HFFc6 (cell line): ENCODE data around the gene GLI2. TPM values are rescaled to one million over a fixed set of nuclear protein-coding genes. Genes with fewer than 3 reads are reported as not detected.

ENCODE experiments used
- DNase-seq: peaks from one replicate; pipeline ENCODE4 v3.0.0-alpha.2; 2018
- H3K27ac Mint-ChIP-seq: 2 replicates; pipeline ENCODE4 v1.8.0; 2020; ENCODE audit warnings: mild to moderate bottlenecking, mixed read lengths
- H3K27me3 Mint-ChIP-seq: 2 replicates; pipeline ENCODE4 v1.8.0; 2021; ENCODE audit warnings: mild to moderate bottlenecking, moderate library complexity, mixed read lengths; ENCODE audit not compliant: insufficient read depth
- H3K36me3 Mint-ChIP-seq: 2 replicates; pipeline ENCODE4 v1.8.0; 2021; ENCODE audit warnings: low read depth, mixed read lengths
- H3K4me1 Mint-ChIP-seq: 2 replicates; pipeline ENCODE4 v1.8.0; 2020; ENCODE audit warnings: low read depth, mixed read lengths
- H3K4me3 Mint-ChIP-seq: 2 replicates; pipeline ENCODE4 v1.8.0; 2020; ENCODE audit warnings: mild to moderate bottlenecking, moderate library complexity, mixed read lengths
- H3K9me3 Mint-ChIP-seq: 2 replicates; pipeline ENCODE4 v1.8.0; 2020; ENCODE audit warnings: mild to moderate bottlenecking, mixed read lengths
- total RNA-seq, 6 experiments: library from RNA; stranded (reverse); fragmentation: NEBNext Ultra II Directional; extraction: Animal tissue kit (Norgen Biotek cat#: 25700); gene quantifications; 2 replicates in 1 of 6; 3 replicates in 5 of 6; pipeline ENCODE4 v1.2.3, GENCODE V29; 2021
- TF ChIP-seq, protein P1 (sequence below): fragments of 200-600 bp; sonication (generic); IDR thresholded peaks from 2 replicates; pipeline ENCODE4 v1.5.0; 2021; ENCODE audit warnings: antibody characterized with exemption, mild to moderate bottlenecking

The GLI2 gene
- total RNA-seq, 6 experiments from 2014 or later: 40.2 to 46.1 (median 41.9) TPM

DNA sequence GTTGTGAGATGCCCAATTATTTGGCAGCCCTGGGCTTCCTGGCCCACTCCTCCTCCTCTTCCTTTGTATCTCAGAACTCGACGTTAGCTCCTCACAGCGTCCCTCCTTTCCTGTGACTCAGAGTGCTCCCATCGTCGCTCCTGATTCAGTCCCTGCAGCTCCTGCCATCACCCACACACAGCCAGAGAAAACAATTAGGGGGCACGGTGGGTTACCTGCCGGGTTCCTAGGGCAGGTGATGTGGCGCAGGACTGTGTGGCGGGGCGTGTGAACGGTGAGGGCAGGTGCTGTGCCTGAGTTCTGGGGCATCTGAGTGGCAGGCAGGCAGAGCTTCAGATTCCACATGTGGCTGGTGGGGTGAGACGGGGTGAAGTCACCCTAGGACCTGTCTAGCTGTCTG lies 42.6 kb downstream of the GLI2 start:
- DNase-seq: peak; percentile 45
- no peak overlapping the region for H3K27ac Mint-ChIP-seq
- no peak overlapping the region for H3K4me3 Mint-ChIP-seq
- H3K9me3 Mint-ChIP-seq: no peaks in the 10 kb centered on the region
- H3K27me3 Mint-ChIP-seq: peaks cover 8% of the 10 kb centered on the region; the same call in 1 of the 2 replicates
- H3K4me1 Mint-ChIP-seq: peaks cover 29% of the 10 kb centered on the region
- no peaks in the 10 kb centered on the region for H3K36me3 Mint-ChIP-seq
- TF ChIP-seq, protein P1, sequence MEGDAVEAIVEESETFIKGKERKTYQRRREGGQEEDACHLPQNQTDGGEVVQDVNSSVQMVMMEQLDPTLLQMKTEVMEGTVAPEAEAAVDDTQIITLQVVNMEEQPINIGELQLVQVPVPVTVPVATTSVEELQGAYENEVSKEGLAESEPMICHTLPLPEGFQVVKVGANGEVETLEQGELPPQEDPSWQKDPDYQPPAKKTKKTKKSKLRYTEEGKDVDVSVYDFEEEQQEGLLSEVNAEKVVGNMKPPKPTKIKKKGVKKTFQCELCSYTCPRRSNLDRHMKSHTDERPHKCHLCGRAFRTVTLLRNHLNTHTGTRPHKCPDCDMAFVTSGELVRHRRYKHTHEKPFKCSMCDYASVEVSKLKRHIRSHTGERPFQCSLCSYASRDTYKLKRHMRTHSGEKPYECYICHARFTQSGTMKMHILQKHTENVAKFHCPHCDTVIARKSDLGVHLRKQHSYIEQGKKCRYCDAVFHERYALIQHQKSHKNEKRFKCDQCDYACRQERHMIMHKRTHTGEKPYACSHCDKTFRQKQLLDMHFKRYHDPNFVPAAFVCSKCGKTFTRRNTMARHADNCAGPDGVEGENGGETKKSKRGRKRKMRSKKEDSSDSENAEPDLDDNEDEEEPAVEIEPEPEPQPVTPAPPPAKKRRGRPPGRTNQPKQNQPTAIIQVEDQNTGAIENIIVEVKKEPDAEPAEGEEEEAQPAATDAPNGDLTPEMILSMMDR: no peak

DNA sequence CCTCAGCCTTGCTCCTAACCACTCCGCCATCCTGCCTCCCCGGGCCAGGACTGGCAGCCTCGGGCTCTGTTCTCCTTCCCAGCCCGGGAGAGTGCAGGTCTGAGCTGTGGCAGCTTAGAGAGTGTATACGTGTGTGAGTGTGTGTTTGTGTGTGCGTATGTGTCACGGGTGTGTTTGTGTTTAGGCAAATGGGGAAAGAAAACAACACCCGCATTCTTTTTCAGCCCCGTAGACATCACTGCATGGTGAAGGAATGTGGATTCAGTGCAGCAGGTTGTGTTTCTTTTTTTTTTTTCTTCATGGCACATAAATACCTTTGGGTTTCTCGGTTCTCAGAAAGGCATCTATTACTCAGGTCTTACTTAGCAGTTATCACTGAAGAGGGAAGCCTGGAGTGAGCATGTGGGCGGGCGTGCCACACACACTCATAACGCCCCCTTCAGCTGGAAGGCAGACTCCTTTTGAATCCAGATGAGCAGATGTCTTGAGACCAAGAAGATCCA lies 44.2 kb downstream of the GLI2 start:
- H3K4me3 Mint-ChIP-seq: peak overlapping the region; percentile 46
- H3K27ac Mint-ChIP-seq: no peak overlapping the region; the same call in 1 of the 2 replicates

DNA sequence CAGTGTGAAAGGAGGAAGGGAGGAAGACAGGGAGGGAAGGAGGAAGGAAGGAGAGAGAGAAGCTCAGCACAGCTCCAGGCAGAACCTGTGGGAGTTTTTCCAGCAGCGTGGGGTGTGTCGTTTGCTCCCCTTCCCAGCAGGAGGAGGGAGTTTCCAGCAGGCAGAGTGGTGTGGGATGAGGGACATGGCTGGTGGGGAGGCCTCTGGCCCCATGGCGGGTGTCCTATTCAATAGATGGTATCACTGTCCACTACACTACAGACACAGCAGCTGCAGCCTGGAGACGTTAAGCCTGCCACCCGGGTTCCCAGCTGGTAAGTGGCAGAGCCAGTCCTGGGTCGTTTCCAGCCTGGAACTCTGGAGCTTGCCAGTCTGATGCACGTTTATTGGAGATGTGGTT lies 44.7 kb downstream of the GLI2 start:
- Mint-ChIP-seq H3K4me1 (peaks cover 23% of the 10 kb centered on the region), H3K36me3 (no peaks in the 10 kb centered on the region), H3K27ac (peak overlapping the region; percentile 52), H3K4me3 (peak overlapping the region; percentile 46), H3K9me3 (no peaks in the 10 kb centered on the region), H3K27me3 (peaks cover 8% of the 10 kb centered on the region)
- no peak for DNase-seq
- TF ChIP-seq, protein P1: no peak

More for the DNA sequence above, 44.2 kb downstream of the GLI2 start:
- no peaks in the 10 kb centered on the region for H3K9me3 Mint-ChIP-seq
- DNase-seq: peak; percentile 90
- TF ChIP-seq, protein P1: peak; percentile 63; the same call in 1 of the 2 replicates
- peaks cover 25% of the 10 kb centered on the region for H3K4me1 Mint-ChIP-seq
- peaks cover 8% of the 10 kb centered on the region for H3K27me3 Mint-ChIP-seq
- H3K36me3 Mint-ChIP-seq: no peaks in the 10 kb centered on the region

DNA sequence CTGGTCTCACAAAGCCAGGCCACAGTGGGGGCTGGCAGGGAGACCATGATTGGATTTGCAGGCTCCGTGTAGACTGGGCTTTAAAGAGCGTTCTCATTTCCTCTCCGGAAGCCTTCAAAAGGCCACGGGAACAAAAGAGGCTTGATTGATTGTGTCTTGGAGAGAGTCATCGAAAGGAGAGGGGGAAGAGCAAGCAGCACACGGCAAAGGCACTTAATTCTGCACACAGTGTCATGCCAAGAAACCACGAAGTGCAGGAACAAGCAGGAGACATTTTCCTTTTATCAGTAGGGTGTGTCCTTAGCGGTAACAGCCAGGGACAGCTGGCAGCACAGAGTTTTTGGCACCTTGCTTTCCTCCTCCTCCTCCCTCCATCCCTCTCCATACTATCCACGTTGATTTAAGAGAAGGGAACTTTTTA lies 47.7 kb downstream of the GLI2 start:
- H3K36me3 Mint-ChIP-seq: no peaks in the 10 kb centered on the region; the same call in 1 of the 2 replicates
- DNase-seq: no peak
- no peaks in the 10 kb centered on the region for H3K9me3 Mint-ChIP-seq
- H3K4me1 Mint-ChIP-seq: peaks cover 23% of the 10 kb centered on the region
- H3K27ac Mint-ChIP-seq: no peak overlapping the region
- H3K27me3 Mint-ChIP-seq: peaks cover 8% of the 10 kb centered on the region
- no peak overlapping the region for H3K4me3 Mint-ChIP-seq
- TF ChIP-seq, protein P1: no peak

DNA sequence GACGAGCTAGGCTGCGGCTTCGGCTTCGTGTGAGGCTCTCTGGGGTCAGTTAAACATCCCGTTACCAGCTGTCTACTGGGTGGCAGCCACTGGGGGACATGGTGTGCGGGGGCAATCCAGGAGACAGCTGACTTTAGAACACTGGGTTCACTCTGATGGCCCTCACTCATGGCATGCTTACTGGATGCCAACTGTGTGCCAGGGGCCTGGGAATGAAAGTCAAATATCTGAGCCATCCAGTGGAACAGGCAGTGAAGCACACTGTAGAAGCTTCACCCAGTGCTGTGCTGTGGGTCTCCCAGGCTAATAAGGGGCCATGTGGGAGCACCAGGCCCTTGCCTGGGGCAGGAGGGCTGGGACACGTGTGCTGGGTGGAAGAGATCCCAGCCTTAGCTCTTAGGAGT lies 48.3 kb downstream of the GLI2 start:
- Mint-ChIP-seq H3K4me1 (peaks cover 23% of the 10 kb centered on the region), H3K9me3 (no peaks in the 10 kb centered on the region), H3K4me3 (no peak overlapping the region; the same call in 1 of the 2 replicates), H3K27me3 (peaks cover 9% of the 10 kb centered on the region), H3K36me3 (no peaks in the 10 kb centered on the region; the same call in 1 of the 2 replicates), H3K27ac (no peak overlapping the region)
- no peak for DNase-seq
- TF ChIP-seq, protein P1: no peak
